Measurements from ENCODE around the gene SNX9.

GRCh38 chr6:157993076-157993475, 170.0 kb downstream of the SNX9 start:
- TF ChIP-seq ZBTB33 (IDR thresholded peaks at IDR 0.05) (no peak), TAF1 (IDR thresholded peaks at IDR 0.05; ENCODE audit: borderline replicate concordance, low read depth, low read length) (no peak), POLR2A (IDR thresholded peaks at IDR 0.05; ENCODE audit: low read depth, low read length) (no peak), NR2C2 (IDR thresholded peaks at IDR 0.05; ENCODE audit: borderline replicate concordance, control insufficient read depth, insufficient read length, low read depth) (no peak), HDAC2 (IDR thresholded peaks at IDR 0.05) (no peak), RAD51 (IDR thresholded peaks at IDR 0.05) (no peak), ATF7 (IDR thresholded peaks at IDR 0.05; ENCODE audit: low read depth) (no peak), RFX5 (IDR thresholded peaks at IDR 0.05; ENCODE audit: low read depth, low read length) (no peak), YY1 (IDR thresholded peaks at IDR 0.05; ENCODE audit: low read depth, low read length) (no peak), FOXK2 (IDR thresholded peaks at IDR 0.05) (no peak), CBX5 (IDR thresholded peaks at IDR 0.05; ENCODE audit: low read depth) (no peak)
- TF ChIP-seq, protein P1, sequence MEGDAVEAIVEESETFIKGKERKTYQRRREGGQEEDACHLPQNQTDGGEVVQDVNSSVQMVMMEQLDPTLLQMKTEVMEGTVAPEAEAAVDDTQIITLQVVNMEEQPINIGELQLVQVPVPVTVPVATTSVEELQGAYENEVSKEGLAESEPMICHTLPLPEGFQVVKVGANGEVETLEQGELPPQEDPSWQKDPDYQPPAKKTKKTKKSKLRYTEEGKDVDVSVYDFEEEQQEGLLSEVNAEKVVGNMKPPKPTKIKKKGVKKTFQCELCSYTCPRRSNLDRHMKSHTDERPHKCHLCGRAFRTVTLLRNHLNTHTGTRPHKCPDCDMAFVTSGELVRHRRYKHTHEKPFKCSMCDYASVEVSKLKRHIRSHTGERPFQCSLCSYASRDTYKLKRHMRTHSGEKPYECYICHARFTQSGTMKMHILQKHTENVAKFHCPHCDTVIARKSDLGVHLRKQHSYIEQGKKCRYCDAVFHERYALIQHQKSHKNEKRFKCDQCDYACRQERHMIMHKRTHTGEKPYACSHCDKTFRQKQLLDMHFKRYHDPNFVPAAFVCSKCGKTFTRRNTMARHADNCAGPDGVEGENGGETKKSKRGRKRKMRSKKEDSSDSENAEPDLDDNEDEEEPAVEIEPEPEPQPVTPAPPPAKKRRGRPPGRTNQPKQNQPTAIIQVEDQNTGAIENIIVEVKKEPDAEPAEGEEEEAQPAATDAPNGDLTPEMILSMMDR (IDR thresholded peaks at IDR 0.05 in 2 of 3, conservative IDR thresholded peaks at IDR 0.05 in 1 of 3; ENCODE audit: control insufficient read depth in 2 of 3, extremely low read depth in 1 of 3, insufficient read depth in 1 of 3, low read depth in 3 of 3, low read length in 3 of 3) = no peak
- TF ChIP-seq, protein P2, sequence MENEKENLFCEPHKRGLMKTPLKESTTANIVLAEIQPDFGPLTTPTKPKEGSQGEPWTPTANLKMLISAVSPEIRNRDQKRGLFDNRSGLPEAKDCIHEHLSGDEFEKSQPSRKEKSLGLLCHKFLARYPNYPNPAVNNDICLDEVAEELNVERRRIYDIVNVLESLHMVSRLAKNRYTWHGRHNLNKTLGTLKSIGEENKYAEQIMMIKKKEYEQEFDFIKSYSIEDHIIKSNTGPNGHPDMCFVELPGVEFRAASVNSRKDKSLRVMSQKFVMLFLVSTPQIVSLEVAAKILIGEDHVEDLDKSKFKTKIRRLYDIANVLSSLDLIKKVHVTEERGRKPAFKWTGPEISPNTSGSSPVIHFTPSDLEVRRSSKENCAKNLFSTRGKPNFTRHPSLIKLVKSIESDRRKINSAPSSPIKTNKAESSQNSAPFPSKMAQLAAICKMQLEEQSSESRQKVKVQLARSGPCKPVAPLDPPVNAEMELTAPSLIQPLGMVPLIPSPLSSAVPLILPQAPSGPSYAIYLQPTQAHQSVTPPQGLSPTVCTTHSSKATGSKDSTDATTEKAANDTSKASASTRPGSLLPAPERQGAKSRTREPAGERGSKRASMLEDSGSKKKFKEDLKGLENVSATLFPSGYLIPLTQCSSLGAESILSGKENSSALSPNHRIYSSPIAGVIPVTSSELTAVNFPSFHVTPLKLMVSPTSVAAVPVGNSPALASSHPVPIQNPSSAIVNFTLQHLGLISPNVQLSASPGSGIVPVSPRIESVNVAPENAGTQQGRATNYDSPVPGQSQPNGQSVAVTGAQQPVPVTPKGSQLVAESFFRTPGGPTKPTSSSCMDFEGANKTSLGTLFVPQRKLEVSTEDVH (IDR thresholded peaks at IDR 0.05; ENCODE audit: low read depth, partially characterized antibody) = no peak
